AML-193 (cell line): Measurements from ENCODE around the gene ZNF30.
"Not testable (repeated sequence)": the region's sequence is repeated elsewhere in the genome, so short reads cannot be mapped to it uniquely, and the experiment has no call there.

Experiments
- DNase-seq, 2 experiments: peaks; one replicate each; lab custom pipeline; 2025; lab: John Stamatoyannopoulos, UW

Gene ZNF30

DNA sequence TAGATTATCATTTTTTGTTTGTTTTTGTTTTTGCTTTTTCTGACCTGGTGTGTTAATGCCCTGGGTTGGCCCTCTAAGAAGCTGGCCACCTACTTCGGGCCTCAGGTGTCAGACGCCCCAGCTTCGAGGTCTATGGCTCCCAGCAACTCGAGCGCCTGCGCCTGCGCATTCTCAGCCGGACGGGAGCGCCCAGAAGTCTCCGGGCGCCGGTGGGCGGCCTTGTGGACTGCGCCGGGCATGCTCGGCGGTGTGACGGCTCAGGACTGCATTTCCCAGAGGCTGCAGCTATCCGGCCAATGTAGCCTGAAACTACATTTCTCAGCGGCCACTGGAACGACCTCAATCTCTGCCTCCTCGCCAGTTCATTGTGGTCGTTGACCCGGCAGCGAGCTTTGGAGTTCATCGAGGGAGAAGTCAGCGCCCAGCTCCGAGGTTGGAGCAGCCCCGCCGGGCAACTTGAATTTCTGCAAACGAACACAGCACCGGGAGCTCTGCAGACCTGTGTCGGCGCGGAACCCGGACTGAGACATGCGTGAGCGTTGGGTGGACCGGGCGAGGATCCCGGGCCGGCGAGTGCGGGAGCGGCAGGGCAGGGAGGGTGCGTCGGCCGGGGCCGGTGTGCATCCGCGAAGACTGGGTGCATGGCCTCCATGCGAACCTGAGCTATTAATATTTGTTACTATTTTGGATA, at the start of gene ZNF30:
Gene ZNF30, plus strand, starts transcription at position 219 of the 691 bp plus-strand sequence. CDS start 3,045 bp downstream, outside the sequence.
- peak; percentile 73 to 83 for DNase-seq

DNA sequence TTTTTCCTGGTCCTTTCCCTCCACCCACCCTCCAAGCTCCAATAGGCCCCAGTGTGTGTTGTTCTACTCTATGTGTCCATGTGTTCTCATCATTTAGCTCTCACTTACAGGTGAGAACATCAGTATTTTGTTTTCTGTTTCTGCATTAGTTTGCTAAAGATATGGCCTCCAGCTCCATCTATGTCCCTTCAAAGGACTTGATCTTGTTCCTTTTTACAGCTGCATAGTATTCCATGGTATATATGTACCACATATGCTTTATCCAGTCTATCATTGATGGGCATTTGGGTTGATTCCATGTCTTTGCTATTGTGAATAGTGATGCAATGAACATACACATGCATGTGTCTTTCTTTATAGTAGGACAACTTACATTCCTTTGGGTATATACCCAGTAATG, 47.1 kb upstream of the ZNF30 start:
- no peak for DNase-seq

DNA sequence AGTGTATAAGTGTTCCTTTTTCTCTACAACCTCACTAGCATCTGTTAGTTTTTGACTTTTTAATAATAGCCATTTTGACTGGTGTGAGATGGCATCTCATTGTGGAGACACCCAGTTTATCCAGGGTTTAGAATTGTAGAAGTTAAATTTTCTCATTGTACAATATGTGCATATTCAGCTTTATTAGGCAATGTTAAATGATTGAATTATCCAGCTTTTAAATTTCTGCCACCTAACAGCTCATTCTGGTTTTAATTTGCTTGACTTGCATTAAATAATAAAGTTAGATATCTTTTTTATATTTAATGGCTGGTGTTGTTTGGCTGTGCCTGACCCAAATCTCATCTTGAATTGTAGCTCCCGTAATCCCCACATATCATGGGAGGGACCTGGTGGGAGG, 46.7 kb upstream of the ZNF30 start:
- no peak for DNase-seq

DNA sequence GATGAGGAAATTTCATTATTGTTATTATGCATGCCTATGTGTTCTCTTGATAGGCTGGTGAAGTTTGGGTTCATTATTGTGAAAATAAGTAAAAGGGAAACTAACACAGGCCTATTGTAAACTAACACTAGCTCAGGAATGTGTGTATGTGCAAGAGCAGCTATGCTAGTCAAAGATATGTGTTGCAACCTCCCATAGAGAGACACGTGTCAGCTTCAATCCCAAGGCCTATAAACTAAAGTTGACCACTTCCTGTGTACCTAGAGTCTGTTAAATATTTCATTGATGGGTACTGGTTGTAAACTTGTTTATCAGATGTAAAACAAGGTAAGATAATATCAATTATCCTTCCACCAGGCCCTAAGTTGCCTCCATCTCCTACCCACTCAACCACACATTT, 44.7 kb upstream of the ZNF30 start:
- no peak for DNase-seq

DNA sequence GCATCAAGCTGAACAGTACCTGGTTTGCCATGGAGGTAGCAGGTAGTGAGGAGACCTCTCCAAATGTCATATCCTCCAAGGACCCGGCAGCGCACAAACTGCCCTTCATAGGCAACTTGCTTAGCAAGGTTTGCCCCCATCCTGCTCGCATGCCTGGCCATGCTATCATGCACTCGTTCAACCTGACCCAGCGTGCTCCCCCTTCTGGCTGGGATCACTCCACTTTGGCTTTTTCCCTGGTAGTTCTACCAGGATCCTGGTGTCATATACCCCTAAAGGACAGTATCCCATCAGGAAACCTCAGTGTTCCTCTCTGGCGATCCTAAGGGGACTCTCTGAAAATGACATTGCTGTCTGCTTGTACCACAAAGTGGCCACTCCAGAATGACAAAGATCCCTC, 38.6 kb upstream of the ZNF30 start:
- no peak for DNase-seq

DNA sequence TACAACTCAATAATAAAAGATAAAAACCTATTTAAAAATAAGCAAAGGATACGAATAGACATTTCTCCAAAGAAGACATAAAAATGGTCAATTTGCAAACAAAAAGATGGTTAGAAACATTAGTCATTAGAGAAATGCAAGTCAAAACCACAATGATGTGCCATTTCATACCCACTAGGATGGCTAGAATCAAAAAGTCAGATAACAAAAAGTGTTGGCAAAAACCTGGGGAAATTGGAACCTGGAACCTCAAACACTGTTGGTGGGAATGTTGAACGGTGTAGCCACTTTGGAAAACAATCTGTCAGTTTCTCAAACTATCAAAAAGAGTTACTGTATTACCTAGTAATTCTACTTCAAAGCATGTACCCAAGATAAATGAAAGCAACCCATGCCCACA, 26.5 kb upstream of the ZNF30 start:
- no peak for DNase-seq

DNA sequence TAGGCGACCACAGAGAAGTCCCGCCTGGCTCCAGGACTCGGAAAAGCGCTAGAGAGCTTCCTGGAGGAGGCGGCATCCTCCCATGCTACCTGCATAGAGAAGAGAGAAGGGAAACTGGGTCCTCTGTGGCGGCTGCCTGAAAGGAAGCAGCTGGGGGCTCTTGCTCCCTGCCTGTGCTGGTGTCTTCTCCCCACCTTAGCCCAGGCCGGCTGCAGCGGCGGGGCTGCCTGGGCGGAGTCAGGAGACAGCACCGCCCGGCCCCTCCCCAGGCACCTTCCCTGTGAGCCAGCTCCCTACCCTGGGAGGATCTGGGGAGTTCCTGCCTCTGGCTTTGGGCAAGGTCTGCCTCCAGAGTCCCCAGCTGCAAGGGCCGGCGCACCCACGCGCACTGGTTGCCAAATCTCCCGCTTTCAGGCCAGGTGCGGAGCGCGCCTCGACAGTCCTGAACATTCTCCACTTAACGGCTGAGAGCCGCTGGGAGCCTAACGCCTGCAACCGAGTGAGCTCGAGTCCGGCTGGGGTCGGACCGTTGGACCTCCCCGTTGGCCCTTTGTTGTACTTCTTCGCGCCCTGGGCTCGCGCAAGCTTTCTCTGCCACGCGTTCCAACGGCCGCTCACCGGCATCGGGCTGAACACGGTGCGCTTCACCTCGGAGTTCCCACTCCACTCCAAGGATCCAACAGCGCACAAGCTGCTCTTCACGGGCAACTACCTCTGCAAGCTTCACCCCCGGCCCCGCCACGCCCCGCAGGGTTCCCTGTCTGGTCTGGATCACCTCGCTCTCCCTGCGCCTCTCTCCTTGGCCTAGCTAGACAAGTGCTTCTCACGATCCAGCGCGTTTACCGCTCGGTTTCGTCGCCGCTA, 21.8 kb upstream of the ZNF30 start:
- no peak for DNase-seq

DNA sequence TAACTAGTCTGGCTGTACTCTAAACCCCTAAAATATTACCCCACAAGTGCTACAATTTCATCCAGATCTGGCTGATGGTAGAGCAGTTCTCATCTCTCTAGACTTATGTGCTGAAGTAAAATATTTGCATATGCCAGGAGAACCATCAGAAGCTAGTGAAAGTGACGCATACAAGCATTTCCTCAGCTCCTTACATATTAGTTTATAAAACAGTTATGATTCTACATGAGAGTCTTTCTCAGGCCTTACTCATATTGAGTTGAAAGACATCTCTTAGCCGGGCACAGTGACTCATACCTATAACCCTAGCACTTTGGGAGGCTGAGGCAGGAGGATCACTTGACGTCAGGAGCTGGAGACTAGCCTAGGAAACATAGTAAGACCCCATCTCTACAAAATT, 15.9 kb upstream of the ZNF30 start:
- no peak for DNase-seq

DNA sequence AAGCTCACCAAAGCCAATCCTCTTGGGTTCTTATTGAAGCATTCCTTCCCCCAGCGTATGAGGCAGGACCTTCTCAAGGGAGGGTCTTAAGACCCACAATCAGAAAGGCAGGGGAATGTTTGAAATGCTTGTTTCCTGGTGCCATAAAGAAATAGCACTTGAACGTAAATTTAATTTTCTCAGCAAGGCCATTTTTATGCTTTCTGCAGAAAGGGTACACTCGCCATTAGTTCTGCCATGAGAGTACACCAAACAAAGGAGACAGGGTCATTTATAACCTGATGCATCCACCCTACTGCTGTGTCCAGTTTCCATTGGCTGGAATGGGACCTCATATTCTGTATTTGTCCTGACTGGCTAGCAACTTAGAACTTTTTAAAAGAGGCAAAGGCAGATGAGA, 9.6 kb upstream of the ZNF30 start:
- not testable (repeated sequence) for DNase-seq

DNA sequence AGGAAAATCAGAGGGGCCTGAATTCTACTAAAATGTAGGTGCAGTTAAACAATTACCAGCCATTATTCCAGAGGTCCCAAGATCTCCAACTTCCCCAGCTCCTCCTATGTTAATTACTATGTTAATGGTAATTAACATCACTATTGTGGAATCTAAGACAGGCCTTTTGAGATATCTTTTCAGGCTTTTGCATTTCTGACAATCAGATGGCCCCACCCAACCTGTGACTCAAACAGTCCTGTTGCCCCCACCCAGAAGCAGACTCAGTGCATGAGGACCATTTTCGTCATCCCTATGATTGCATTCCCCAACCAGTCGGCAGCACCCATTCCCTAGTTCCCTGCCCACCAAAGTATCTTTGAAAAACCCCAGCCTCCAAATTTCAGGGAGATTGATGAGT, 8.5 kb upstream of the ZNF30 start:
- DNase-seq, result no peak

DNA sequence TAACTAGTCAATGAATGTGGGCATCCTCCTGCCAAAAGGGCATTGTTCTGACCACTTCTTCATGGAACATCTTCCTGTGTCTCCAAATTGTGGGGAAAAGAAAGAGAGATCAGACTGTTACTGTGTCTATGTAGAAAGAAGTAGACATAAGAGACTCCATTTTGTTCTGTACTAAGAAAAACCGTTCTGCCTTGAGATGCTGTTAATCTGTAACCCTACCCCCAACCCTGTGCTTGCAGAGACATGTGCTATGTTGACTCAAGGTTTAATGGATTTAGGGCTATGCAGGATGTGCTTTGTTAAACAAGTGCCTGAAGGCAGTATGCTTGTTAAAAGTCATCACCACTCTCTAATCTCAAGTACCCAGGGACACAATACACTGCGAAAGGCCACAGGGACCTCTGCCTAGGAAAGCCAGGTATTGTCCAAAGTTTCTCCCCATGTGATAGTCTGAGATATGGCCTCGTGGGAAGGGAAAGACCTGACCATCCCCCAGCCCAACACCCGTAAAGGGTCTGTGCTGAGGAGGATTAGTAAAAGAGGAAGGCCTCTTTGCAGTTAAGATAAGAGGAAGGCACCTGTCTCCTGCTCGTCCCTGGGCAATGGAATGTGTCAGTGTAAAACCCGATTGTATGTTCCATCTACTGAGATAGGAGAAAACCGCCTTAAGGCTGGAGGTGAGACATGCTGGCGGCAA, 6.5 kb upstream of the ZNF30 start:
- DNase-seq, result not testable (repeated sequence)

DNA sequence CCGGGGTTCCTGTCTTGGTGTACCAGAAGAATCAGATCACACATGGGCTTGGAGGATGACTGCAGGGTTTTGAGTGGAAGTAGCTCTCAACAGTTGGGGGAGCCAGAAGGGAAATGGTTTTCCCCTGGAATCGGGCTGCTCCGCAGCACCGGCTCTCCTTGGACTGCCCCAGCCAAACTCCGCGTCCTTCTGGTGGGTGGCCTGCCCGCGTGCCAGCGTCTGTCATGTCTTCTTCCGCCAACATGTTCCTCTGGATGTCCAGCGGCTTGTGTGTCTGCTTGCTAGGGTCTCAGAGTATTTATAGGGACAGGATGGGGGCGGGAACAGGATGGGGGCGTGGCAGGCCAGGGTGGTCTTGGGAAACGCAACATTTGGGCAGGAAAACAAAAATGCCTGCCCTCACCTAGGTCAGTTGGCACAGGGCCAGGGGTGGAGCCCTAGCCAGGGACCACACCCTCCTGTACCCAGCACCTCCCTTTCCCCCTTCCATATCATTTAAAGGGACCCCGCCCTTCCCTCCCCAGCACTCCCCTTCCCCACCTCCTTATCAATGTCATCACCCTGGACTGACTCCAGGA, 1.3 kb upstream of the ZNF30 start:
- DNase-seq, result no peak

DNA sequence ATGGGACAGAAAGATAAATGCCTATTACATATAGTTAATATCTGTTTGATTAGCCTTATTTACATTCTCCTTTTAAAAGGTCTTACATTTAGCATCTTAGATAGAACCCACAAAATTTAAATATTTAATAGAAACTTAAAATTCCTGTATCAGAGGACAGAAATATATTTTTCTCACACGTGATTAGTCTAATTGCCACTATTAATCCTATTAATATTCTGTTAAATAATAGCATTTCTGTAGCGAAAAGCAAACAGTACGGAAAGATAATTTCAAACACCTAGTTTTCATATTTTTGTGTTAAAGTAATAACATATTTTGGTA, 380 bp upstream of the ZNF30 start:
- DNase-seq, result no peak

DNA sequence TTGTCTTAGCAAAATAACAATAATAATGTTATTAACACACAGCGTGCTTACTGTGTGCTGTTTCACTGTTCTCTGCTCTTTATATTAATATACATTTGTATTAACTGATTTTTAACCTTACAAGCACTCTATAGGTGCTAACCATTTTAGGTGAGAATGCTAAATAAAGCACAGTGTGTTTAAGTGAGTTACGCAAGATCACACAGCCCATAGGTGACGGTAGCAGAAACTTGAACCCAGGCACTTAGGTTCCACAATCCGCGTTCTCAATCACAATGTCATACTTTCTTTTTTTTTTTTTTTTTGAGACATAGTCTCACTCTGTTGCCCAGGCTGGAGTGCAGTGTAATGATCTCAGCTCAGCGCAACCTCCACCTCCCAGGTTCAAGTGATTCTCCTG, 5.8 kb downstream of the ZNF30 start:
- no peak for DNase-seq

DNA sequence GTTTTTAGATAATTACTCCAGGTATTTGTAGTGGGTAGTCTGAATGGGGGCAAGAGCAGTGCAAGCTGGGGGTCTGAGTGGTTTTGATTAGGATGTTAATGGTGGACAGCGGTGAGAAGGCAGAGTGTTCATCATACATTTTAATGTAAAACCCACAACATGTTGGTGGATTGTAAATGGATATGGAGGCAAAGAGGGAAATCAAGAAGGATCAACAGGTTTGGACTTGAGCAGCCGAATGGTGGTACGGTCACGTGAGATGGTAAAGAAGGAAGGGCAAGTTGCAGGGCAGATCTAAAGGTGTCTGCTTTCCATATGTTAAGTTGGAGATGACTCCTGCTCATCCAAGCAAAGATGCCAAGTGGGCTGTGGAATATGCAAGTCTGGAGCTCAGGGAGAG, 9.5 kb downstream of the ZNF30 start:
- DNase-seq, result no peak

DNA sequence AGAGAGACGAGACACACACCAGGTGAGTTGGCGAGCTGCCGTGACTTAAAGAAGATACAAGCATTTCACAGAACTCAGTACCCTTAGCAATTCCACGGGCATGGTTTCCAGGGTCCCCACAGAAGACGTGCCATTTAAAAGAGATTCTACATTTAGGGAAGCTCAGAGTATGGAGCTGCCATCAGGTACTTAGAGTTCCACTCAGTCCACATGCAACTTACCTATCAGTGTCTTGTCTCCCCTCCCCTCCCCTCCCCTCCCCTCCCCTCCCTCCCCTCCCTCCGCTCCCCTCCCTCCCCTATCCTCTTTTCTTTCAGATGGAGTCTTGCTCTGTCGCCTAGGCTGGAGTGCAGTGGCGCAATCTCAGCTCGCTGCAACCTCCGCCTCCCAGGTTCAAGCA, 12.2 kb downstream of the ZNF30 start:
- no peak for DNase-seq

DNA sequence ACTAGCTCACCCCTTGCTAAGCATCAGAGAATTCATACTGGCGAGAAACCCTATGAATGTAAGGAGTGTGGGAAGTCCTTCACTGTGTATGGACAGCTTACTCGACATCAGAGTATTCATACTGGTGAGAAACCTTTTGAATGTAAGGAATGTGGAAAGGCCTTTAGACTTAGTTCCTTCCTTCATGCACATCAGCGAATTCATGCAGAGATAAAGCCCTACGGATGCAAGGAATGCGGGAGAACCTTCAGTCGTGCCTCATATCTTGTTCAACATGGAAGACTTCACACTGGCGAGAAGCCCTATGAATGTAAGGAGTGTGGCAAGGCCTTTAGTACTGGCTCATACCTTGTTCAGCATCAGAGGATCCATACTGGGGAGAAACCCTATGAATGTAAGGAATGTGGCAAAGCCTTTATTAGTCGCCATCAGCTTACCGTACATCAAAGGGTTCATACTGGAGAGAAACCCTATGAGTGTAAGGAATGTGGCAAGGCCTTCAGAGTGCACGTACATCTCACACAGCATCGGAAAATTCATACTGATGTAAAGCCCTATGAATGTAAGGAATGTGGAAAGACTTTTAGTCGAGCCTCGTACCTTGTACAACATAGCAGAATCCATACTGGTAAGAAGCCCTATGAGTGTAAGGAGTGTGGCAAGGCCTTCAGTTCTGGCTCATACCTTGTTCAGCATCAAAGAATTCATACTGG, 17.3 kb downstream of the ZNF30 start:
- DNase-seq, result no peak

DNA sequence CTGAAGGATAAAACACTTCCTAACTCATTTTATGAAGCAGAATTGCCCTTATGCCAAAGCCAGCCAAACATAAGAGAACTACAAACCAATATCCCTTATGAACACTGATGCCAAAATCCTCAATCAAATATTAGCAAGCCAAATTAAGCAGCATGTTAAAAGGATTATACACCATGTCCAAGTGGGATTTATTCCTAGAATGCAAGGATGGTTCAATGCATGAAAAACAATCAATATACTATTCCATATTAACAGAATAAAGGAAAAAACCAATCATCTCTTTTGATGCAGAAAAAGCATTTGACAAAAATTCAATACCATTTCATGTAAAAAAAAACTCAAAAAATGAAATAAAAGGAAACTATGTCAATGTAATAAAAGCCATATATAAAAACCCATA, 26.4 kb downstream of the ZNF30 start:
- no peak for DNase-seq

DNA sequence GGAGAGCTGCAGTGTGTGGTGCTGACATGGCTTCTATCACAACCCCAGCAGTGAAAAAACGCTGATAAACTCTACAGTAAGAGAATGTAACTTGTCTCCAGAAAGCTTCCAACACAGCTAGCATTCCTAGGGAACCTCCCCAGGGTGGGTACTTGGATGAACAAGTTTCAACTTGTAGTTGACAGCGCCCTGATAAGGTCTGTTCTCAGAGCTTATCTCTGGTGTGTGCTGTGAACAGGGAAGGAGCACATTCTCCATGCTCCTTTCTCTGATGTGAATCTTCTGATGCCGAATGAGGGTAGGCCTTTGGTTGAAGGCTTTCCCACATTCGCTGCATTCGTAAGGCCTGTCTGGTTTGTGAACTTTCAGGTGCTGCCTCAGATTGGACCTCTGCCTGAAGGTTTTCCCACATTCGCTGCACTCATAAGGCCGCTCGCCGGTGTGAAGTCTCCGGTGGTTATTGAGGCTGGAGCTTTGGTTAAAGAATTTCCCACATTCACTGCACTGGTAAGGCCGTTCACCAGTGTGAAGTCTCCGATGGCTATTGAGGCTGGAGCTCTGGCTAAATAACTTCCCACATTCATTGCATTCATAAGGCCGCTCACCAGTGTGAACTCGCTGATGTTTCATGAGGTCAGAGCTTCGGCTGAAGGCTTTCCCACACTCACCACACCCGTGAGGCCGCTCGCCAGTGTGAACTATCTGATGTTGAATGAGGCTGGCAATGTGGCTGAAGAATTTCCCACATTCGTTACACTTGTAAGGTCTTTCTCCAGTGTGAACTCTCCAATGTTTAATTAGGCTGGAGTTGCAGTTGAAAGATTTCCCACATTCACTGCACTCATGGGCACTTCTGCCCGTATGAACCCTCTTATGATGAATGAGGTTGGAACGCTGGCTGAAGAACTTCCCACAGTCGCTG, 31.4 kb downstream of the ZNF30 start:
- DNase-seq, result no peak

DNA sequence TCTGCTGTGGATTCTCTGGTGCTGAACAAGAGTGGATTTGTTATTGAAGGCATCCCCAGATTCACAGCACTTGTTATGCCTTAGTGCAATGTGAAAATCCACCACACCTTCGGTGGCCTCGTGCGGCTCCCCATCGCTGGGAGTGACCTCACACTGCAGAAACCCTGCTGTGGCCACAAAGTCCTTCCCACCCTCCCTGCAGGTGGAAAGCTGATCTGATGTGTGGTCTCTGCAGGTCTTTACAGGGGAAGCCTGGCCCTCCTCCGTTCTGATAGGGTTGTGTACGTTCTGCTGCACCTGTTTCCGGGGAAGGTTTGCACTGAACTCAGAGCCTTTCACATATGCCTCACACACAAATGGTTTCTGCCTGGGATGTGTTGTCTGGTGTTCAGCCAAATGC, 32.3 kb downstream of the ZNF30 start:
- DNase-seq, result no peak
